ENCODE measurements around the gene PIGB. TPM values are rescaled to one million over a fixed set of nuclear protein-coding genes. Genes with fewer than 3 reads are reported as not detected.
"Not testable (repeated sequence)": the region's sequence is repeated elsewhere in the genome, so short reads cannot be mapped to it uniquely, and the experiment has no call there.

The PIGB gene
- total RNA-seq, 1 experiment from 2014 or later: 15.1 TPM

DNA sequence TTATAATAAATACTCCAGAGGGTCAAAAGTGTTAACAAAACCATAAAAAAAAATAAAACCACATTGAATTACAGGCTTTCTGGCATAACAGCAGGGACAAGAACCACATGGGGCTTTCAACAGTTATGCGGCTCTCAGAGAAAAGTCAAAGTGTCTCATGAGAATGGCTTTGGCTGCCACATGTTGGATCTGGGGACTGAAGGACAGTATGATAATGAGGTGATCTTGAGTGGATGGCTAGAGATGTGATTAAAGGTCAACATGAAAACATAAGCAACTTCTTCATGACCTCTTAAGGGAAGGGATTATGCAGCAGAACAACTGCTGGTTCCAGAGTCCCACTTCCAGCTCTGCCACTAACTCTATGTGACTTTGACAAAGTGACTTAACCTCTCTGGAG, 34.6 kb upstream of the PIGB start:
- no TSS peak for BruUV-seq (replicated peaks)
- Histone ChIP-seq H3K4me3 (replicated peaks in 1 of 2; ENCODE audit: low read depth in 1 of 2, low read length in 2 of 2) (no peak overlapping the region), H3K27ac (ENCODE audit: low read depth, low read length) (no peak overlapping the region), H3K9me2 (ENCODE audit: insufficient read depth) (no peaks in the 10 kb centered on the region), H2AFZ (ENCODE audit: low read depth, low read length, poor library complexity, severe bottlenecking) (no peak overlapping the region), H3K36me3 (ENCODE audit: control insufficient read depth in 1 of 2, insufficient read depth in 2 of 2, low read length in 2 of 2) (no peaks in the 10 kb centered on the region), H3K79me2 (ENCODE audit: insufficient read depth, low read length) (no peaks in the 10 kb centered on the region), H3K4me1 (ENCODE audit: control insufficient read depth in 1 of 2, insufficient read depth in 2 of 2, low read length in 2 of 2) (peaks cover 8 to 26% of the 10 kb centered on the region in 2 experiments), H3K9ac (ENCODE audit: low read length) (no peak overlapping the region), H3K9me3 (ENCODE audit: control insufficient read depth in 1 of 2, insufficient read depth in 1 of 2, low read depth in 1 of 2, low read length in 2 of 2) (no peaks in the 10 kb centered on the region), H3K4me2 (ENCODE audit: low read length) (no peak overlapping the region), H4K20me1 (ENCODE audit: insufficient read depth) (no peaks in the 10 kb centered on the region), H3K27me3 (ENCODE audit: insufficient read depth, low read length) (no peaks in the 10 kb centered on the region)
- intact Hi-C loops (cut with micrococcal nuclease): no loop called here
- TF ChIP-seq, protein P1, sequence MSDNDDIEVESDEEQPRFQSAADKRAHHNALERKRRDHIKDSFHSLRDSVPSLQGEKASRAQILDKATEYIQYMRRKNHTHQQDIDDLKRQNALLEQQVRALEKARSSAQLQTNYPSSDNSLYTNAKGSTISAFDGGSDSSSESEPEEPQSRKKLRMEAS (IDR thresholded peaks at IDR 0.05): no peak
- TF ChIP-seq SP1 (IDR thresholded peaks at IDR 0.05; ENCODE audit: low read depth) (no peak), CBX3 (IDR thresholded peaks at IDR 0.05; ENCODE audit: low read depth) (no peak)
- ChIA-PET CTCF (no interaction called here), RAD21 (ENCODE audit: low non-redundant PET in 1 of 2, low total read pairs in 2 of 2, uncharacterized antibody in 2 of 2, unreplicated experiment in 2 of 2) (no interaction called here), POLR2A (no interaction called here)
- ATAC-seq: no peak
- no peak for DNase-seq (ENCODE audit: low read depth, low spot score)

- H3K36me3 ChIP-seq (ENCODE audit: control insufficient read depth in 1 of 2, insufficient read depth in 2 of 2, low read length in 2 of 2); H4K20me1 ChIP-seq (ENCODE audit: insufficient read depth); H3K9me3 ChIP-seq (ENCODE audit: control insufficient read depth in 1 of 2, insufficient read depth in 1 of 2, low read depth in 1 of 2, low read length in 2 of 2); H3K27me3 ChIP-seq (ENCODE audit: insufficient read depth, low read length); H3K4me3 ChIP-seq (replicated peaks in 1 of 2; ENCODE audit: low read depth in 1 of 2, low read length in 2 of 2); H3K27ac ChIP-seq (ENCODE audit: low read depth, low read length); H3K79me2 ChIP-seq (ENCODE audit: insufficient read depth, low read length); POLR2A ChIA-PET; H3K4me2 ChIP-seq (ENCODE audit: low read length); RAD21 ChIA-PET (ENCODE audit: low non-redundant PET in 1 of 2, low total read pairs in 2 of 2, uncharacterized antibody in 2 of 2, unreplicated experiment in 2 of 2); intact Hi-C loops (cut with micrococcal nuclease); H2AFZ ChIP-seq (ENCODE audit: low read depth, low read length, poor library complexity, severe bottlenecking); H3K9ac ChIP-seq (ENCODE audit: low read length); H3K9me2 ChIP-seq (ENCODE audit: insufficient read depth); CTCF ChIA-PET; BruUV-seq (replicated peaks); ATAC-seq; DNase-seq (ENCODE audit: low read depth, low spot score): not testable (repeated sequence)
- H3K4me1 ChIP-seq (ENCODE audit: control insufficient read depth in 1 of 2, insufficient read depth in 2 of 2, low read length in 2 of 2): peaks cover 3 to 22% of the 10 kb centered on the region in 2 experiments
These were observed 32.4 kb upstream of the PIGB start for GRCh38 chr15:55286442-55287189.

All from HCT116 (cell line).